ENCODE data around the gene ATP8A2.

Gene ATP8A2

GRCh38 chr13:25380741-25381324 lies 9.1 kb downstream of the ATP8A2 start:
- no peak for DNase-seq (ENCODE audit: low read depth in 1 of 2, low spot score in 1 of 2)

- DNase-seq (ENCODE audit: low read depth in 1 of 2, low spot score in 1 of 2), result no peak
Measured at GRCh38 chr13:25384758-25385410, 13.1 kb downstream of the ATP8A2 start.

- DNase-seq (ENCODE audit: low read depth in 1 of 2, low spot score in 1 of 2), result no peak
Measured at GRCh38 chr13:25391932-25392331, 20.2 kb downstream of the ATP8A2 start.

DNA sequence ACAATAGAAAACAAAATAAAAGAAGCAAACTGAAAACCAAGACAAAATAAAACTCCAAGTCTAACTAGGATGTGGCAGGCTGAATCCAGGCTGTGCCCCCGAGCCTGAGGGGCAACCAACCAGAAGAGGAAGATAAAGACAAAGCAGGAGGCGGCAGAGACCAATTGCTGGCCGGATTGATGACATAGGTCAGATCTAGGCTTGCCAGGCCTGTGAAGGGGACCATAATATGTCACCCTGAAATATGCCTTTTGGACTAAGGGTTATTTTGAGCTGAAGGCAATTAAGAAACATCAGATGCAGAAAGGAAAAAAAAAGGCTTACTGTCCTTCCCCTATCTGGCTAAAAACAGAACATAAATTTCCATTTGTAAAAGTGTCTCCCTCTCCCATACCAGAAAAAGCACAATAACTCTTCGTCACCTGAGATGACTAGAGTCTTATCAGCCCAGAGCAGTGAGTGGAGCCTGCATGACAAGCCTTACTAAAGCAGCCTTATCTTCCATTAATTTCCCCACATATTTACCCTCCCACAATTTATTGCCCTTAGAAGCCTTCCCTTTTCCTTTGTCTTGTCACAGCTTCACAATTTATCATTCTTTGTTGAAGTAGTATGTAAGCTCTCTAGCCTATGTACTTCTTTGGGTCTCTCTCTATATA lies 22.8 kb downstream of the ATP8A2 start:
- DNase-seq (ENCODE audit: low read depth in 1 of 2, low spot score in 1 of 2), result no peak

- no peak for DNase-seq (ENCODE audit: low read depth in 1 of 2, low spot score in 1 of 2)
Measured at GRCh38 chr13:25397763-25398162, 26.0 kb downstream of the ATP8A2 start.

GRCh38 chr13:25400925-25401324 lies 29.2 kb downstream of the ATP8A2 start:
- no peak for DNase-seq (ENCODE audit: low read depth in 1 of 2, low spot score in 1 of 2)

GRCh38 chr13:25401958-25402357 lies 30.2 kb downstream of the ATP8A2 start:
- DNase-seq (ENCODE audit: low read depth in 1 of 2, low spot score in 1 of 2), result no peak

- no peak for DNase-seq (ENCODE audit: low read depth in 1 of 2, low spot score in 1 of 2)
Measured at GRCh38 chr13:25406377-25406776, 34.6 kb downstream of the ATP8A2 start.

- DNase-seq (ENCODE audit: low read depth in 1 of 2, low spot score in 1 of 2), result no peak
Measured at GRCh38 chr13:25409938-25410337, 38.2 kb downstream of the ATP8A2 start.

DNA sequence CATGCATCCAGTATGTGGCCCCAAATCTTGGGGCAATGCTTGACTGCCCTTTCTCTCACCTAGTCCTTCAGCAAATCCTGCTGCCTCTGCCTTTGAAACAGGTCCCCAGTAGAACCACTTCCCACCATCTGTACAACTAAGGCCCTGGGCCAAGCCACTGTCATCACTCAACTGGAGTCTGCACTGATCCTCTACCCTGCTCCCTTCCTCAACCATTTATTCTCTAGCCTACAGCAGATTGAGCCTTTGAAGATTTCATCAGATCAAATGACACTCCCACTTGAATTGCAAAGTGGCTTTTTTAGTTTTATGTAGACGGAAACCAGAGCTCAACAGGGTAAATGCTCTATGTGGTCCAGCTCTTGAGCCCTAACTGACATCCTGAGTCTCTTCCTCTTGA lies 43.5 kb downstream of the ATP8A2 start:
- no peak for DNase-seq (ENCODE audit: low read depth in 1 of 2, low spot score in 1 of 2)

GRCh38 chr13:25417535-25417934 lies 45.8 kb downstream of the ATP8A2 start:
- no peak for DNase-seq (ENCODE audit: low read depth in 1 of 2, low spot score in 1 of 2)

DNA sequence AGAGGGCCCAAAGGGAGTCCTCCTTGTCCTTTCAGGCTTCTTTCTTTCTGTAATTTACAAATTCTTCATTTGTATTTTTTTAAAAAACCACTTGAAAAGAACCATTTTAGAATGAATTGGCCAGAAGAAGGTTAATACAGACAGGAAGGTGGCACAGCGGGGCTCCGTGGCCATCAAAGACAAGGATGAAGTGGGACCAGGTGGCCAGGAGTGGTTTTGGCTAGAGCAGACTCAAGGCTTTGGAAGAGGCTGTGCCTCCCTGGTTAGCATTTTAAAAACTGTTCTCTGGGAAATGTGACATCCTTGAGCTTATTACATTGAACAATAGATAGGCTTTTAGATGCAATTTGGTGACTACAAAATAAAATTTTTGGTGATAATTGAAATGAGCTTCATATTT lies 48.4 kb downstream of the ATP8A2 start:
- no peak for DNase-seq (ENCODE audit: low read depth in 1 of 2, low spot score in 1 of 2)

- DNase-seq (ENCODE audit: low read depth in 1 of 2, low spot score in 1 of 2), result no peak
Measured at GRCh38 chr13:25421612-25422011, 49.8 kb downstream of the ATP8A2 start.

DNA sequence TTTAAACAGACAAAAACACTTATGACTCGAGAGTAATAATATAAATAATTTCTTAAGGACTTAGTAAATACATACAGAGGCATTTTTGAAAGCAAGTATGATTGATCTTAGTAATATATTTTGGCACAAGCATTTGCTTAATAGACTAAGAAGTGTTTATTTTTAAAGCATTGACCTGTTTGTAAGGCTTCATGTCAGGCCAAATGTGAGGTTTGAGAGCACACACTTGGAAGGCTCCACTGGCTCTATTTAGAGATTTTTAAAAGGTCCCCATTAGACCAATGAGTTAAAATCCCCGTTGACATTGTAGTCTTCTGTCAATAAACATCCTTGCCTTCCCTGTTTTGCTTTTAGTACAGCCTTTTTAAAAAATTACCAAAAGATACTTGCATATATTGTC lies 50.4 kb downstream of the ATP8A2 start:
- no peak for DNase-seq (ENCODE audit: low read depth in 1 of 2, low spot score in 1 of 2)

DNA sequence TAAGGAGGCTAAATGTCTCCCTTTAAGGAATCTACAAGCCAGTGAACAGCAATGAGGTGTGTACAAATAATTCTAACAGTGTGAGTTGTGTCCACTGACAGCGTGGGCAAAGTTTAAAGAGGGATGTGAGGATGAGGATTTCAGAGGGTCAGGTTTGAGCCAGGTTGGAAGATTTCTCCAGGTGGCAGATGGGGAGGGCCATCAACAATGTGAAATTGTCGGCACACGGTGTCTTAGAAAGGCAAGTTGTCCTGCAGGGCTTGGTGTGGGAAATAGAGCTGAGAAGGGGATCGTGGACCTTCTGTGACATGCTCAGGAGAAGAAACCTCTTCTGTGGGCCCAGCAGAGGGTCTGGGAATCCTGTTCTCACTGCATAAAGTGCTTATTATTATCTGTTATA lies 52.1 kb downstream of the ATP8A2 start:
- DNase-seq (ENCODE audit: low read depth in 1 of 2, low spot score in 1 of 2), result no peak

GRCh38 chr13:25429466-25429865 lies 57.7 kb downstream of the ATP8A2 start:
- no peak for DNase-seq (ENCODE audit: low read depth in 1 of 2, low spot score in 1 of 2)

DNA sequence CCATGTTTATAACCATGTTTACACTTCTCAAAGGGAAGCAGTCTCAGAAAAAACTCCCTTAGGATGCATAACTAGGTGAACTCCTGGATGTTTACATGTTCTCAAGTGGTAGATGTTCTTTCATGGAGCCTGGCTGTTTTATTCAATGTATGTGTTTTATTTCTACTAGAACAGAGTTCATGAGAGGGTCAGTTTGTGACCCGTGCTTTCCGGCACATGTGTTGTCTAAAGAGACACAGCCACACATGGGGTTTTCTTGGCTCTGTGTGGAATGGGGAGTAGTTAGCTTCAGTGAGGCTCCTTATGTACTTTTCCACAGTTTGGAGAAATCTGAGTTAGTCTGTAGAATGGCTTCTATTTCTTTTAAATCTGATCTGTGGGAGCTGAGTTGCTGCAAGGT lies 60.9 kb downstream of the ATP8A2 start:
- DNase-seq (ENCODE audit: low read depth in 1 of 2, low spot score in 1 of 2), result no peak

- no peak for DNase-seq (ENCODE audit: low read depth in 1 of 2, low spot score in 1 of 2)
Measured at GRCh38 chr13:25440061-25440460, 68.3 kb downstream of the ATP8A2 start.

DNA sequence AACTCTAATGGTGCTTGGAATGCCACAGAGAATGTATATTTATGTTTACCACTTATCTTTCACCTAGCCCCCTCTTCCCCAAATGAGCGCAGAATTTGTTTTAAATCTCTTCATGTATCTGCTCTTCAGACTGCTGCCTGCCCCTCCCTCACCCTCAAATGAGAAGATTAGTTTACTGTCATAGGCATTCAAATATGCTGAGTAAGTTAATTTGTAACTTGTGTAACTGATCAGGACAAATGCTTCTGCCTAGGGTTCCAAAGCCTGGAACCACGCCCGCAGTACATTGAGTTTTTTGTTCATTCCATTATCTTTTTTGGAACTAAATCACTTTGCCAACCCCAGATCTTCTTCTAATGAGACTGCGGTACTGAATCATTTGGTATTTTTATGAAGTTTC lies 74.5 kb downstream of the ATP8A2 start:
- no peak for DNase-seq (ENCODE audit: low read depth in 1 of 2, low spot score in 1 of 2)

DNA sequence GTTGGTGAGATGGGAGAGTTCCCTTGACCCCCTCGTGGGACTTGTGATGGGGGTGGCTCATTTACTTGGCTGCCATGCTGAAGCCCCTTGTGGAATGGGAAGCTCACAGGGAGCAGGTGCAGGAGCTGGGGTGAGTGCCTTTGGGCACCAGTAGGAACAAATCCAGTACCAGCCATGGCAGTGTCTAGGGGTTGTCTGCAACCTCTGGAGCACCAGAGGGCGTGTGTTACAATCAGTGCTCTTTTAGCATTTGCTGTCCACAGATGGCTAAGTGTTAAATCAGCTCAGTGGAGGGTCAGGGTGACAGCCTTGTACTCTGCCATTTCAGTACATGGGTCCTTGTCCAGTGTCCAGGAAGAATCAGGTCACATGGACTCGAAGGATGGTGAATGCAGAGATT lies 75.6 kb downstream of the ATP8A2 start:
- DNase-seq (ENCODE audit: low read depth in 1 of 2, low spot score in 1 of 2), result no peak

GRCh38 chr13:25453850-25454365 lies 82.1 kb downstream of the ATP8A2 start:
- no peak for DNase-seq (ENCODE audit: low read depth in 1 of 2, low spot score in 1 of 2)

GRCh38 chr13:25455146-25455545 lies 83.4 kb downstream of the ATP8A2 start:
- no peak for DNase-seq (ENCODE audit: low read depth in 1 of 2, low spot score in 1 of 2)

- no peak for DNase-seq (ENCODE audit: low read depth in 1 of 2, low spot score in 1 of 2)
Measured at GRCh38 chr13:25457566-25457965, 85.8 kb downstream of the ATP8A2 start.

Measured in stimulated activated CD4-positive, alpha-beta T cell treated with anti-CD3 and anti-CD28 coated beads, Interleukin-15, amount 100 ng/mL, for 1 hour (primary cell).